Measurements from ENCODE around the gene CMTM6.
"Not testable (repeated sequence)": the region's sequence is repeated elsewhere in the genome, so short reads cannot be mapped to it uniquely, and the experiment has no call there.

CMTM6 gene
- total RNA-seq = 270 to 283 reads per million in 2 experiments

DNA sequence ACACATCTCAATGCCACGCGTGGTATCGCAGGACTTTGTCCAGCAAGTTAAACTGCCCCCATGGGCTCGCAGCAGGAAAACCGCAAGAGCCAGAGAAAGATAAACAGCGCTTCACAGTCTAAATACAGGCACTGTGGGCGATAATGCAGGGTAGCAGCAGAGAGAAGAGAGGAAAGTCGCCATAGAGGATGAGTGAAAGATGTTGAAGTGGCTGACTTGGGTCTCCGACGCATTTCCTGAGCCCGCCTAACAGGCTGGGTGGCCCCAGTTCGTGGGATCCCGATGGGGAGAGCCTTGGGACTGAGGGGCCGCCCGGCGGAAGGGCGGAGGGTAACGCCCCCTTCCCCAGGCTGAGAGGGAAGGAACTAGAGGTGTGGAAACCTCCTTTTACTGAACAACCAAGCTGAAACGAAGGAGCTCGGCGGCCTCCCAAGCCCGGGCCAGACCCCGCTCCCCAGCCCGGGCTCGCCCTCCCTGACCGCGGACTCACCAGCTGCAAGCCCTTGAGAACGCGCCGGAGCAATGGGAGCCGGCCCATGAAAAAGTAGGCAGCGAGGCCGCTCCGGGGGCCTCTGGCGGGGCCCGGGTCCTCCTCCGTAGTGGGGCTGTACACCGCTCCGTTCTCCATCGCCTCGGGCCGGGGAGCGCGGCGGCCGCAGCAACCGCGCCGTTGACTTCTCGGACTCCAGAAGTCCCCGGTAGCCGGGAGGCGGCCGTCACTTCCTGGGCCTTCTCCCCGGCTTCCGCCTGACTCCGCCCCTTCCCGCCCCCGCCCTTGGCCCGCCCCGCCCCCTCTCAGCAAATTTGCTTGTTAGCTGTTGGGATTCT lies at the start of gene CMTM6:
TSS of gene CMTM6 (minus strand) at position 735 of the 828 bp plus-strand sequence. CDS start at position 628, 107 bp downstream.
- DNase-seq (ENCODE audit: low read depth) = peak; percentile 65

DNA sequence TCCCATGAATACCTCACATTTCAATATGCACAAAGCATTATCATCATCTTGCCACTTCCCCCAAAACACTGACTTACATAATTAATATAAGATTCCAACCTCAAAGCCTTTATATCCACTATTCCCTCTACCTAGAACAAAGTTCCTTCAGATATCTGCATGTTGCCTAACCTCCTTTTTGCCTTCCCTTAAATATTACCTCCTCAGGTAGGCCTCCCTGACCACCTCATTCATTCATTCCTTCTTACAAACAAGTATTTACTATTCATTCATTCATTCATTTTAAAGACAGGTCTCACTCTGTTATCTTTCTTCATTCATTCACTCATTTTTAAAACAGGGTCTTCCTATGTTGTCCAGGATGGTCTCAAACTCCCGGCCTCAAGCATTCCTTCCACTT lies 49.4 kb upstream of the CMTM6 start:
- no peak for DNase-seq (ENCODE audit: low read depth)

- no peak for DNase-seq (ENCODE audit: low read depth)
These were observed 48.8 kb upstream of the CMTM6 start for GRCh38 chr3:32551496-32551895.

GRCh38 chr3:32551087-32551486 lies 48.4 kb upstream of the CMTM6 start:
- no peak for DNase-seq (ENCODE audit: low read depth)

GRCh38 chr3:32545305-32545704 lies 42.7 kb upstream of the CMTM6 start:
- DNase-seq (ENCODE audit: low read depth) = no peak

- DNase-seq (ENCODE audit: low read depth) = no peak
These were observed 42.2 kb upstream of the CMTM6 start for GRCh38 chr3:32544894-32545293.

DNA sequence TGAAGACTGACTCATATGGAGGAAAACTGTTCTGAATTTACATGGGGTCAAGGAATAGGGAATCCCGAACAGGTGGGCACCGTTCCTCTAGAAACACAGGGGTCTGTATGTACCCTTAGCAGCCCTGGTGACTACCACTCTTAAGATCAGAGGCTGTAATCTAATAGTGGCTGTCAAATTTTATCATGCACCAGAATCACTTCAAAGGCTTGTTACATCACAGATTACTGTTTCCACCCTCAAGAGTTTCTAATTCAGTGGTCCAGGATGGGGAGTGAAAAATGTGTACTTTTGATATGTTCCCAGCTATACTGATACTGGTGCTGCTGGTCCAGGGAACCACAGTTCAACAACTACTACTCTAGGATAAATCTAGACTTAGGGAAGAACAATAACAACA lies 40.2 kb upstream of the CMTM6 start:
- no peak for DNase-seq (ENCODE audit: low read depth)

DNA sequence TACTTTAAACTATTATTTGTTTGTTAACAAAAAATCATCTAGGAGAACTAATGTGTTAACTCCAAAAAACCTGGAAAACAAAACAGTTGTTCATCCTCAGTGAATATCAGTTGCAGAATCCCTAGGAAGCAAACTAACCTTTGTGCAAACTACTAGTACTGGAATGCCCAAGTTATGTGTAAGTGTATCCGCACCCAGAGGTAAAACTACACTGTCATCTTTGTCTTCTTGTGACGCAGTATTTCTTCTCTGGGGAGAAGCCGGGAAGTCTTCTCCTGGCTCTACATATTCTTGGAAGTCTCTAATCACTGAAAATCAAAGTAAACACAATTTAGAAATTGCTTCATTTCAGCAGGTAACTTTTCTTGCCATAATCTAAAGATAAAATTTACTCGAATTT lies 38.2 kb upstream of the CMTM6 start:
- DNase-seq (ENCODE audit: low read depth) = no peak

DNA sequence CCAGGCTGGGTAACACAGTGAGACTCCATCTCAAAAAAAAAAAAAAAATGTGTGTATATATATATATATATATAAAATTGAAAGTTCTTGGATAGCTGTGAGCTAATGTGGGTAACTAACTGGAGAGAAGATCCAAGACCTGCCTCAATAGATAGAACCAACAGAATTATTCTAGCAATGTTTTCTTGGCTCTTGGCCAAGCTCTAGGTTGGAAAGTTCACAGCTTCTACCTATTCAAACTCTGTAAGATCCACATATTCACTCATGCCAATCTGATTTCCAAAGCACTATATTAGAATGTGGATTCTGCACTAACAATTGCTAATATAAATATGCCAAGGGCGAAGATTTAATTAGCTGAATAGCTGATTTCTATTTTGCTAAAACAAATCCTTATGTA lies 29.8 kb upstream of the CMTM6 start:
- DNase-seq (ENCODE audit: low read depth) = no peak

- no peak for DNase-seq (ENCODE audit: low read depth)
These were observed 28.5 kb upstream of the CMTM6 start for GRCh38 chr3:32531010-32531647.

- no peak for DNase-seq (ENCODE audit: low read depth)
These were observed 23.1 kb upstream of the CMTM6 start for GRCh38 chr3:32525720-32526119.

- DNase-seq (ENCODE audit: low read depth) = no peak
These were observed 20.0 kb upstream of the CMTM6 start for GRCh38 chr3:32522682-32523081.

DNA sequence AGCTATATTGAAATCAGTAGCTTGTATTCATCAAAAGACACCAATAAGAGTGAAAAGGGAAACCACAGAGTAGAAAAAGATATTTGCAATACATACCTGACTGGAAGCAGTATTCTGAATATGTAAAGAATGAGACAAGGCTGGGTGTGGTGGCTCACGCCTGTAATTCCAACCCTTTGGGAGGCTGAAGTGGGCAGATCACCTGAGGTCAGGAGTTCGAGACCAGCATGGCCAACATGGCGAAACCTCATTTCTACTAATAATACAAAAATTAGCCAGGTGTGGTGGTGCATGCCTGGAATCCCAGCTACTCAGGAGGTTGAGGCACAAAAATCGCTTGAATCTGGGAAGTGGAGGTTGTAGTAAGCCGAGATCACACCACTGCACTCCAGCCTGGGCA lies 16.3 kb upstream of the CMTM6 start:
- not testable (repeated sequence) for DNase-seq (ENCODE audit: low read depth)

- DNase-seq (ENCODE audit: low read depth) = not testable (repeated sequence)
These were observed 14.1 kb upstream of the CMTM6 start for GRCh38 chr3:32516751-32517150.

DNA sequence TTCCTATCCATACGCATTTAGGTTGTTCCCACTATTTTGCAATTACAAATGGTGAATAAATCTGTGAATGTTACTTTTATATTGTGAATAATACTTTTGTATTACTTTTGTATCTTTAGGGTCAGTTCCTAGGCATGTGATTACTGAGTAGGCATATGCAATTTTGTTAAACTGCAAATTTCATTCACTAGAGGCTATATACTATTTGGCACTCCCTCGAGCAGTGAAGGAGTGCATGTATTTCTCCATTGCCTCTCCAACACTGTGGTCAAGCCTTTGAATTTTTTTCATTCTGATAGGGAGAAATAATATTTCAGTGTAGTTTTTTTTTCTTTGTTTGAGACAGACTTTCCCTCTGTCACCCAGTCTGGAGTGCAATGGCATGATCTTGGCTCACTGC lies 8.4 kb upstream of the CMTM6 start:
- no peak for DNase-seq (ENCODE audit: low read depth)

- DNase-seq (ENCODE audit: low read depth) = peak; percentile 48
These were observed 7.5 kb upstream of the CMTM6 start for GRCh38 chr3:32510075-32510724.

DNA sequence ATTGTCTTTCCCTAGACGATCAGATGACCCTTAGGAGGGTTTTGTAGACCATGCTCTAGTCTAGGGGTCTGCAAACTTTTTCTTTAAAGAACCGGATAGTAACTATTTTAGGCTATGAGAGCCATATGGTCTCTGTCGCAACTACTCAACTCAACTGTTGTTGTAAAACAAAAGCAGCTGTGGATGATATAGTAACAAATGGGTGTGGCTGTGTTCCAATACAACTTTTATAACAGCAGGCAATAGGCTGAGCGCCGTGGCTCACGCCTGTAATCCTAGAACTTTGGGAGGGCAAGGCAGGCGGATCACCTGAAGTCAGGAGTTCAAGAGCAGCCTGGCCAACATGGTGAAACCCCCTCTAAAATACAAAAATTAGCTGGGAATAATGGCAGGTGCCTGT lies 6.1 kb upstream of the CMTM6 start:
- no peak for DNase-seq (ENCODE audit: low read depth)

DNA sequence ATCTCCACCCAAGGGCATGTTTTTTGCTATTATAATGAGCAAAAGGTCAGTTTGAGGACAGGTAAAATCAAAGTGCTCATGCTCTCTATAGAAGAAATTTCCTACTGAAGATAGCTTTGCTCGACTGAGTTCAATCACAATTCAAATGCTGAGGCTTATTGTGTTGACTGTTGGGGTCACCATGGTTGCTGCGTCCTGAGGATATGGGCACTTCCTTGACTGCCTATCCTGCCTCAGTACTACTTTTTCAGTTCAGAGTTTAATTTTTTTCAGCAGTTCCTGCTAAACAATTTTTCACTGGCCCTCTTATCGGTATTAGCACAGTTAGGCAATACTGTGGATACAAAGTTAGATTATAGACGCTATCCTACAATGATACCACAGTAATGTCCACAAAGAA lies 3.8 kb upstream of the CMTM6 start:
- DNase-seq (ENCODE audit: low read depth) = no peak

GRCh38 chr3:32502946-32503286 lies 264 bp upstream of the CMTM6 start:
- DNase-seq (ENCODE audit: low read depth) = no peak

DNA sequence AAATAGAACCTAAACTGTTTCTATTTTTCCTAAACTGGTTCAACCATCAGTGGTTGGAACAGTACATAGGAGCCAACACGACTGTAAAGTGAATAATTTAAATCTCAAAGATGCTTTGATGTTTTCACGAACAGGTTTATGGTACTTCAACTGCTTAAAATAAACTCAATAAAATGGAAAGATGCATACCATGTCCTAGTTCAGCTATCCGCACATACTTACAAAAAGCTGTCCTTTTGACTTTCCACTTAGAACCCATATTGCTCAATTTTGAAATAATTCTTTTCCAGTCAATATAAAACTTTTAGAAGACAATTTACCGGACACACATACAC lies 902 bp downstream of the CMTM6 start:
- no peak for DNase-seq (ENCODE audit: low read depth)

DNA sequence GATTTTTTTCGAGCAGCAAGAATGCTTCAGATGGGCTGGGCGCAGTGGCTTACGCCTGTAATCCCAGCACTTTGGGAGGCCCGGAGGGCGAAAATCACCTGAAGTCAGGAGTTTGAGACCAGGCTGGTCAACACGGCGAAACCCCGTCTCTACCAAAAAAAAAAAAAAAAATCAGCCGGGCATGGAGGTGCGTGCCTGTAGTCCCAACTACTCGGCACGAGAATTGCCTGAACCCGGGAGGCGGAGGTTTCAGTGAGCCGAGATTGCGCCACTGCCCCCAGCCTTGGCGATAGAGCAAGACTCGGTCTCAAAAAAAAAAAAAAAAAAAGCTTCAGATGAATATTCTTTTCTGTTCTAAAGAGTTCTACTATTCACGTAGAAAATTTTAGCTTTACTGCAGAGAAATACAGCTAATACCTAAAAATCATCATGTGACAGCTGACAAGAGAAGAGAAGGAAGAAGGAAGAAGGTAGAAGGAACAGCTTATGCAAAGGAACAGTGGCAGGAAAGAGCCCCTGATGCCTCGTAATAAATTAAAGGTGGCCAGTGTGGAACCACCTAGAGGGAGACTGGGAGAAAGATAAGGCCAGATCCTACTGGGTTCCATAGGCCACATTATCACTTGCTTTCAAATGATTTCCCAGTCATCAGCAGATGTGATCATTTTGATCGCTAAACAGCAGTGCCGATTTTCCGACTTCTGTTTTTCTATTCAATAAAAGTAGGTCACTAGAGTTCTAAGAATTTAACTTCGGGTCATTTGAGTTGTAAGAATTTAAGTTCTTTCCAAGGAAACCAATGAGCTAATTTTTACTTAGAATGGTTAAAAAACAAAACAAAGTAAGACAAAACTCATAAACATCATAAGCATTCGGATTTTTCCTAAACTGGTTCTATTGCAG lies 1.5 kb downstream of the CMTM6 start:
- DNase-seq (ENCODE audit: low read depth) = no peak

- DNase-seq (ENCODE audit: low read depth) = no peak
These were observed 2.4 kb downstream of the CMTM6 start for GRCh38 chr3:32500231-32500630.

All from T follicular helper cell (primary cell).